GM12801 (cell line): Measurements from ENCODE around the gene TBC1D14.

Experiments used
- TF ChIP-seq, protein P1 (sequence below): IDR thresholded peaks from one replicate; pipeline ENCODE4 v1.5.1; 2011; ENCODE audit warnings: control low read depth; ENCODE audit not compliant: insufficient read length; ENCODE audit errors: extremely low read depth

The TBC1D14 gene

DNA sequence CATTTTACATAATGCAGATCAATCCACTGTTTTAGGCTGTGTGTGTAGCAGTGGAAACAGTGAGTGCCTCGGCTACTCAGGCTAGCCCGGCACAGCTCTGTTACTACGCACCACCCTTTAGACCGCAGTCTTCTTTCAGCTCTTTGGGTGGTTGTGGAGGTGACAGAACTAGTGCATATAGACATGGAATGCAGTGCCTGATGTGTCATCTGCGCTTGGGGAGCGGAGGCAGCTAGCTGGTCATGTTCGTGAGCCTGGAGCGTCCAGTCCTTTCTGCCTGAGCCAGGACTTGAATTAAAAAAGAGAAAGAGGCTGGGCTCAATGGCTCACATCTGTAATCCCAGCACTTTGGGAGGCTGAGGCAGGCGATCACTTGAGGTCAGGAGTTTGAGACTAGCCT, 4.8 kb downstream of the TBC1D14 start:
- TF ChIP-seq, protein P1, sequence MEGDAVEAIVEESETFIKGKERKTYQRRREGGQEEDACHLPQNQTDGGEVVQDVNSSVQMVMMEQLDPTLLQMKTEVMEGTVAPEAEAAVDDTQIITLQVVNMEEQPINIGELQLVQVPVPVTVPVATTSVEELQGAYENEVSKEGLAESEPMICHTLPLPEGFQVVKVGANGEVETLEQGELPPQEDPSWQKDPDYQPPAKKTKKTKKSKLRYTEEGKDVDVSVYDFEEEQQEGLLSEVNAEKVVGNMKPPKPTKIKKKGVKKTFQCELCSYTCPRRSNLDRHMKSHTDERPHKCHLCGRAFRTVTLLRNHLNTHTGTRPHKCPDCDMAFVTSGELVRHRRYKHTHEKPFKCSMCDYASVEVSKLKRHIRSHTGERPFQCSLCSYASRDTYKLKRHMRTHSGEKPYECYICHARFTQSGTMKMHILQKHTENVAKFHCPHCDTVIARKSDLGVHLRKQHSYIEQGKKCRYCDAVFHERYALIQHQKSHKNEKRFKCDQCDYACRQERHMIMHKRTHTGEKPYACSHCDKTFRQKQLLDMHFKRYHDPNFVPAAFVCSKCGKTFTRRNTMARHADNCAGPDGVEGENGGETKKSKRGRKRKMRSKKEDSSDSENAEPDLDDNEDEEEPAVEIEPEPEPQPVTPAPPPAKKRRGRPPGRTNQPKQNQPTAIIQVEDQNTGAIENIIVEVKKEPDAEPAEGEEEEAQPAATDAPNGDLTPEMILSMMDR, result no peak

DNA sequence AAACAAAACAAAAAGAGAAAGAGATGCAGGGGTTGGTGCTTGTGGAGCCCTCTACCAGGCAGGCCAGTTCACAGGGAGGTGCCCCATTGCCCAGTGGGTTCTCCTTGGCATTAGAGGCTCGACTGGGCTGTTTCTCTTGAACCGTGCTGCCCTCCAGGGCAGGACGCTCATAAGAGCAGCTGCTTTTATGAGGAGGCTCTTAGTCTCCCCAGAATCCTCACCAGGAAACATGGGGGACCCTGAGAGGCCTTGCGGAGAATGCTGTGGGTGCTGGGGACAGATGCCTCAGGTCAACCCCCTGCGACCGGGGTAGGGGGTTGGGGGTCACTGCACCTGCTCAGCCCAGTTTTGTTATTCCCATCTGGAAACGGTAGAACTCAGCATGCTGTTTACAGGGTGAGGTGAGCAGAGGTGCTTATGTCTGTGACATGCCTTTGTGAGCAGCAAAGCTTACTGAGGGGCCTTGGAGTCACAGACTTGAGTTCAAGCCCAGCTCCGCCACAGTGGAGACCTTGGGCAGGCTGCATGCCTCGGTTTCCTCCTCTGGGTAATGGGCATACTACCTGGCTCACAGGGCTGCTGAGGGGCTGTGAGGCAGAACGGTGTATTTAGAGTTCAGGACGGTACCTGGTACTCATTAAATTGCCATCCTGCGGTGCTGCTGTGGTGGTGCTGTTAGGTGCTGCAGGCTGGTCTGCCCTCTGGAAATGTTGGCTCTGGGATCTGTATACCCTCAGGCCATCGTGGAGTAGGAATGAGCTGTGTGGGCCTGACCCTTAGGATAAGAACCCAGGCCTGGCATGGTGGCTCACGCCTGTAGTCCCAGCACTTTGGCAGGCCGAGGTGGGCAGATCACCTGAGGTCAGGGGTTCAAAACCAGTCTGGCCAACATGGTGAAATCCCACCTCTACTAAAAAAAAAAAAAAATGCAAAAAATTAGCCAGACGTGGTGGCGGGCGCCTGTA, 5.7 kb downstream of the TBC1D14 start:
- TF ChIP-seq, protein P1, result no peak

DNA sequence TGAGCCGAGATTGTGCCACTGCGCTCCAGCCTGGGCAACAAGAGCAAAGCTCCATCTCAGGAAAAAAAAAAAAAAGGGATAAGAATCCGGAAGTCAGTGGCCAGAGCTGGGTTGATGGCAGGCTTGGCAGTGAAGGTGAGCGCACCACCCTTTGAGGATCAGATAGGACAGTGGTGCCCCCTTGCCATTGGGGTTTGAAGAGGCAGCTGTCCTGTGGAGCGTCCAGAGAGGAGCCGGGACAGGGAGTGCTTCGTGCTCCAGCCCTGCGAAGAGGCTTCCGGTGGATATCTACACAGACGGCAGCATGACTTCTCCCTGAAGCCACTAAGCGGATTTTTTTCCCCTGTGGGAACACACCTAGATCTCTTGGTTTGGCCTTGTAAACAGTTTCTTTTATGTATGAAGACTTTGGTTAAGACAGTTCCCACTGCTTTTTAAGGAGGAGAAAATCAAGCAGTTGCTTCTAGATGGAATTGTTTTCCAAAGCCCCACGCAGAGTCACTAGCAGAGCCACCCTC, 6.5 kb downstream of the TBC1D14 start:
- TF ChIP-seq, protein P1, result no peak

DNA sequence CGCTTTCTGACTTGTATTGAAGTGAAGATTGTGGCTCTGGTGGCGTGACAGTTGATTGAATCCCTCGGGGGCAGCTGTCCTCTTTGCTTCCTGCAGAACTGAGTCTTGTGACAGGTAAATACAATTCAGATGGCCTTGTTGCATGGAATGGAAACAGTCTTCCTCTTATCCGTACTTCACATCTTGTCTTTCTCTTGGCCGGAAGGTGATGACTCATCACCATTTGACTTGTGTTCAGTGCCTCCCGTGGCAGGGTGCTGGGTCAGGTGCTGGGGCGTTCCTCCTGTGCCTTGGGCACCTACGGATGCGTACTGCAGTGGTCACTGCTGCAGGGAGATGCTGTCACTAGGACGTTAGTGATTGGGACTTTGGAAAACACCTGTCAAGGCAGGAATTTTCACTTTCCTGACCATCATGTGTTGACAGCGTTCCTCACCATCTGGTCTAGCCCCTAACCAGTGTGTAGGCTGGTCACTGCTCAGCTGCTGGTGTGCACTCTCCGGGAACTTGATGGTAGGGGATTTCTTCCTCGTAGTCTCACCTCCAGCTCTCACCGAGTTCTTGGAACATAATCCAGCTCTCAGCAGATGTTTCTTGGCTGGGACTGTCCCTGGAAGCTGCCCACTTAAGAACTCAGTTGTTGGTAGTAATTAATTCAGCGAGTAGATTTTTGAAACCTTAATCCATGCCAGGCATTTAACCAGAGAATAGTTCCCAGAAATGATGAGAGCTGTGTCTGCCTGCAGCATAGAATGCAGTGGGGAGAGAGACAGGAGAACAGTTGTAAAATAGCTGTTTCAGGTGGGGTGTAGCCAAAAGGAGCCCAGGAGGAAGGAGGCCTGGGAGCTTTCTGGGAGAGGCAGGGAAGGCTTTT, 7.2 kb downstream of the TBC1D14 start:
- TF ChIP-seq, protein P1, result no peak

DNA sequence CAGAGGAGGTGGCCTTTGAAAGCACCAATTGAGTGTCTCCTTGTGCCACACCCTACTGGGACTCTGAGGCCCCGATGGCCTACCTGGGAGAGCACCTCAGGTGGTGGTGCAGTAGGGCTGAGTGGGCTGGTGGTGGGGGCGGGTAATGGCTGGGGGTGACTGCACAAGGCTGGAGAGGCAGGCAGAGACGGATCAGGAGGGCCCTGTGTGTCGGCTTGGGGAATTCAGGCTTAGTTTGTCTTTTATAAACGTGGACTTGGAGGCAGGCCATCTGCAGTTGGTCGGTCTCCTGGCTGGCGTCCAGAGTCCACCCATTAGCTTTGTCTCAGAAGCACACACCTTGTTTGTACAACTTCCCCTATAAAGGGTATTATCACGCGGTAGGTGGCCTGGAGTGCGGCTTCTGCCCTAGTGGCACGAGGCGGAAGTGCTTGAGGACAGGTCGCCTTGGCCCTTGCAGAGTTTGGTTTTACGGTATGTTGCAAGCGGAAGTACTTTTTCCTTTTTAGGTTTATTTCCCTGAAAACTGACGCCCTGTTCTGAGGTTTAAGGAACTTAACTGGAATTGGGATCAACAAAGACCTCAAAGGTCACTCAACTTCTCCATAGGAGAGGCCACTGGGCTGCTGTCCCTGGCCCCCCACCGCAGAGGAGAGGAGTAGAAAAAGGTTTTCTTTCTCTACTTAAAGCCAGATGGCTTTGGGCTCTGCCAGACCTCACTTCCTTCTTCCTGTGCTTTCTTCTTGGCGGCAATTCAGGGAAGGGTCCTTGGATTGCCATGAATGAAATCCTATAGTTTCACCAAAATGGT, 8.0 kb downstream of the TBC1D14 start:
- TF ChIP-seq, protein P1, result no peak

DNA sequence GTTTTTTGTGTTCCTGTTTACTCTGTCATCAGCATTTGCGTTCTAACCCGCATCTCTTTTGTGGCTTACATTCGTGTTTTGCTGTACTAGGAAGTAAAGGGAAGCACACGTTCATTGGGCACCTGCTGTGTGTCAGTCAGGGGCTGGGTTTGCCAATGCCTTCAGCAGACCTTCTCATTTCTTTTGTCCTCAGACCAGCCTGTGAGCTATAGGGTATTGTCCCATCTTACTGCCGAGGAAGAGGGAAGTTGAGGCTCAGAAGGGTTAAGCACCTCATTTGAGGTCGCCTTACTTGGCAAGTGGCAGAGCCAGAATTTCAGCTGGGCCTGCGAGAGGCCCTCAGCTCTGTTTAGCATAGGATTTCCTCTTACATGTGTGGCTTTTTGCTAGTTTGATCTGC, 8.7 kb downstream of the TBC1D14 start:
- TF ChIP-seq, protein P1, result no peak
